LNCAP (cell line): Measurements from ENCODE around the gene NCS1.

Experiments
- TF ChIP-seq, protein P1 (sequence below): fragments of 450-650 bp; IDR thresholded peaks from 2 replicates; pipeline ENCODE4 v1.5.1; 2017; ENCODE audit warnings: mild to moderate bottlenecking

NCS1 gene

DNA sequence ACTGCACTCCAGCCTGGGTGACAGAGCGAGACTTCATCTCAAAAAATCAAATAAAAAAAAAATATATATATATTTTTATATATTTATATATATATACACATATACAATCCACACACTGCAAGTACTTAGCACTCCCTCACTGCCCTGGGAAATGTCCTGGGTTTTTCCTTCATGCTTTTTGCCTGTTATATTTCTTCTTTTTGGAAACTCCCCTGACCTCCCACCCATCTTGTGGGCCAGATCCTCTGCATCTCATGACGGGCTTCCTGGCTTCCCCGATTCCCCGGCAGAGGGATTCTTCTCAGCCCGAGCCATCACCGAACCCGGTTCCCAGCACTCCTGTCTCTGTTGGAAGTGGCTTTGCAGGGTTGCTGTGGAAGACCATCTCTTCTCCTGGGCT lies 39.5 kb upstream of the NCS1 start:
- TF ChIP-seq, protein P1, sequence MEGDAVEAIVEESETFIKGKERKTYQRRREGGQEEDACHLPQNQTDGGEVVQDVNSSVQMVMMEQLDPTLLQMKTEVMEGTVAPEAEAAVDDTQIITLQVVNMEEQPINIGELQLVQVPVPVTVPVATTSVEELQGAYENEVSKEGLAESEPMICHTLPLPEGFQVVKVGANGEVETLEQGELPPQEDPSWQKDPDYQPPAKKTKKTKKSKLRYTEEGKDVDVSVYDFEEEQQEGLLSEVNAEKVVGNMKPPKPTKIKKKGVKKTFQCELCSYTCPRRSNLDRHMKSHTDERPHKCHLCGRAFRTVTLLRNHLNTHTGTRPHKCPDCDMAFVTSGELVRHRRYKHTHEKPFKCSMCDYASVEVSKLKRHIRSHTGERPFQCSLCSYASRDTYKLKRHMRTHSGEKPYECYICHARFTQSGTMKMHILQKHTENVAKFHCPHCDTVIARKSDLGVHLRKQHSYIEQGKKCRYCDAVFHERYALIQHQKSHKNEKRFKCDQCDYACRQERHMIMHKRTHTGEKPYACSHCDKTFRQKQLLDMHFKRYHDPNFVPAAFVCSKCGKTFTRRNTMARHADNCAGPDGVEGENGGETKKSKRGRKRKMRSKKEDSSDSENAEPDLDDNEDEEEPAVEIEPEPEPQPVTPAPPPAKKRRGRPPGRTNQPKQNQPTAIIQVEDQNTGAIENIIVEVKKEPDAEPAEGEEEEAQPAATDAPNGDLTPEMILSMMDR: no peak

DNA sequence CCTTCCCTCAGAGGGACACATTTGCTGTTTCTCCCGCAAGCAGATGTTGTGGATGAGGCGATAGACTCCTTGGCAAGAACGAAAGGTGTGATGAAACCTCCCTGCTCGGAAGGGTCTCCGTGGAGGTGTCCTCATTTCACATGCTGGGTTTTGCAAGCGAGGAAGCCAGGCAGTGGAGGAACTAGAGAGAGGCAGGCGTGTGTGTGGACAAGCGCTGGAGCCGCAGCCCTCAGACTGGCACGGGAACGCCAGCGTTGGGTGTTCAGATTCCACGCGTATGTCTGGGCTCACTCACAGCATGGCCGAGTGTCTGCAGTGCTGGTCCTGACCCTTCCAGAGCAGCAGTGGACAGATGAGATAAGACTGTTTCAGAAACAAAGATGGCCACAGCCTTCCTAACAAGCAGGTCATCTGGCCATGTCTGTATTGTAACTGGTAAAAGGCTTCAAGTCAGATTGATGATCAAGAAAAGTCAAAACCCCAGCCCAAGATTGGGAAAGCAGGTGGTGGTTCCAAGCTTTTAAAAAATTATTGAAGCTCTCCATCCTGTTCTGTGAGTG lies 35.0 kb upstream of the NCS1 start:
- TF ChIP-seq, protein P1: no peak

DNA sequence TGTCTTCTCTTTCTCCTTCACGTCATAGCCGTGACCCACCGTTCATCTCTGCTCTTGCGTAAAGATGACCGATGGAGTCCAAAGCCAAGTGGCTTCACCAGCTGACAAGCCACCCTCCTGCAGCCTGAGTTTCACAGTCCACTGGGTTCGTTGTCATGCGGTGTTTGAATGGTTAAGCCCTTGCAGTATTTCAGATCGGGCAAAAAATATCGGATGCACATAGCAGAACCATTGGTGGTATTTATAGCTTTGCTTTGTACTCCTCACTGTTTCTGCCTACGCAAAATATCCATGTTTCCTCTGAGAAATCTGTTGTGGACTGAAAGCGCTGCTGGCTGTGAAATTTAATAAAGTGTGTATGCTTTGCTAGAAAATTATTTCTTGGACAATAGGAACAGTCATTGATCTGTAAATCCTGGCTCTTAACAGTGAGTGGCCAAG lies 34.5 kb upstream of the NCS1 start:
- TF ChIP-seq, protein P1: no peak

DNA sequence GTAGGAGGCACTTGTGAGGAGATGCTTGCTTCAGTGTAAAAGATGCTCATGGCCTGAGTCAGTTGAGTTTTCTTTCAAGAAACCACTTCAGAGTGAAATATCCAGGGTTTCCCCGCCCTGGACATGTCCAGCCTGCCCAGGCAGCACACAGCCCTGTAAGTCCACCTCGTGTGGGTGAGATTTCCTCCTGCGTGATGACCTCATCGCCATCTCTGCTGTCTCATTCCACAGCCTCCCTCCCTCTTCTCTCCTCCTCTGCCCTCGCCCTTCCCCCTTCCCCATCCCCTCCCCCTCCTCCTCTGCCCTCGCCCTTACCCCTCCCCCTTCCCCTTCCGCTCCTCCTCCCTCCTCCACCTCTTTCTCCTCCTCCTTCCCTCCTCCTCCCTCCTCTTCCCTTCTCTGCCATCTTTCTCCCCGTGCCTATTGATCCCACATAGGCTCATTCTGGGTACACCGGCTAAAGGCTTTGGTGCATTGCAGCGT lies 34.0 kb upstream of the NCS1 start:
- TF ChIP-seq, protein P1: no peak

DNA sequence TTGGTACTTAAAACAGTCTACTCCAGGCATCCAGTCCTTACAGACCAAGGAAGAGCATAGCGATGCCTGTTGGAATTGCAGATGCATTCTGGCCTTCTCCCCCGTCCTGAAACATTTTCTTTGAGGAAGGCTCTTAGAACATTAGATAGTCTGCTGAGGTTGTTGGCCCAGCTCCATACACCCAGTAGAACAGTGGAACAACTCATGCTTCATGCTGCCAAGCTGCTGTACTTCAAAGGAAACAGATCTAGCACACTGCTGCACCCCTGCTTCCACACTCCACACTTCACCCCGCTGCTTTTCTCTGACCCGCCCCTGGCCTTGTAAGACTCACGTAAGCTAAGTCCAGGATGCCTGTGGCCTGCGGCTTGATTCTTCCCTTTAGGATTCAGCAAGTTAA lies 33.4 kb upstream of the NCS1 start:
- TF ChIP-seq, protein P1: no peak

DNA sequence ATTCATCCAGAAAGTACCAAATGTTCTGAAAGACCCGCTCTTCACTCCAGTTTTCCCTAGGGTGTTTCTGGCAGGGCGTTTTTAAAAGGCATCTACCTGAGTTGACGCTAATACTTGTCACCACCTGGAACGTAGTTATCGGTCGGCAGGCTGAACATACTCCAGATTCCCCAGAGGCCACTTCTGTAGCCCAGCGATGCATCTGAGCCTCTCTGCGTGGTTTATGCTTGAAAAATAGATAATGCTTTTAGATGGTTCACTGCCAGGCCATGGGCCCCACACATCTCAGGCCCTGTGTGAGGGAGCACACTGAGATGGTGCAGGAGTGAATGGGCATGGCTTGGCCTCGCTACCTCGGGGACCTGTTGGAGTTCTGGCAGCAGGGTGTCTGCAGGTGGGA lies 33.0 kb upstream of the NCS1 start:
- TF ChIP-seq, protein P1: no peak

DNA sequence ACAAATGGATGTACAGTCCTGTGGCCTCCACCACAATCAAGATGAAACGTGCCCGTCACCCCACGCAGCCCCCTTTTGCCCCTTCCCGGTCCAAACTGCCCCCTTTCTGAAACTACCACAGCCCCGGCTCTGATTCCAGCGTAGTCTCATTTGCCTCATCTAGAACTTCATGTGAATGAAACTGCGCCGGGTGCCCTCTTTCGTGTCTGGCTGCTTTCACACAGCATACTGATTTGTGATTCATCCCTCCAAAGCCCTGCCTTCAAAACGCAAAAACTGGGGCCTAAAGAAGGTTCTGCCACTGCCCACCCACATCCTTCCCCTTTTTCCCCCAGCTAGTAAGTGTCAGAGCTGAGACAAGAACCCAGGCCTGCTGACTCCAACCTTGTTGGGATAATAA lies 31.5 kb upstream of the NCS1 start:
- TF ChIP-seq, protein P1: no peak

DNA sequence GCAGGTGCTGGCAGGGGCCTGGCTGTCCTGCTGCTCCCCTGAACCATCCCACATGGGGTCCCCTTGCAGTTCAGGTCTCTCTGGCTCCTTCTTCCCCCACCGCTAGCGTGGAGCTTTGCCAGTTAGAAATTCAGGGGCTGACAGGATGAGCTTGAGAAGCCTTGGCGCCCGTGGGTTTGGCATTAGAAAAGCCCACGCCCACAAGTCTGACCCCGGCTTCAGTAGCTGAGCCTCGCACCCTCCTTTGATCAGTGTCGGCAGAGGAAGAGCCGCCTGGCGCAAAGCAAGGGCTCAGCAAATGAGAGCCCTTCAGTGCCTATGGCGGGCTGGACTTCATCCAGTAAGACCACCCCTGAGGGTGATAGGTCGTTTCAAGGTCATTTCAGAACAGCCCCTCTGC lies 30.1 kb upstream of the NCS1 start:
- TF ChIP-seq, protein P1: no peak
